ENCODE results near the gene HCRTR1. TPM values are rescaled to one million over a fixed set of nuclear protein-coding genes. Genes with fewer than 3 reads are reported as not detected.

The HCRTR1 gene
- total RNA-seq, 4 donors from 2014 or later = 0.22 TPM; not detected in 3

- no peak for DNase-seq
- H3K36me3 ChIP-seq = no peaks in the 10 kb centered on the region
- peak overlapping the region in 3 of 4 donors; percentile 19 to 45 (median 29) for H3K27ac ChIP-seq
- H3K9me3 ChIP-seq = no peaks in the 10 kb centered on the region
- H3K4me3 ChIP-seq = no peak overlapping the region
- H3K27me3 ChIP-seq = no peaks in the 10 kb centered on the region
- 80% methylated on average over 1 of the region's 13 CpGs; no CpG with 5 or more reads in 1 of the 2 donors for WGBS, 2 donors
- intact Hi-C loops (cut with DNase I) = no loop called here
- TF ChIP-seq, protein P1, sequence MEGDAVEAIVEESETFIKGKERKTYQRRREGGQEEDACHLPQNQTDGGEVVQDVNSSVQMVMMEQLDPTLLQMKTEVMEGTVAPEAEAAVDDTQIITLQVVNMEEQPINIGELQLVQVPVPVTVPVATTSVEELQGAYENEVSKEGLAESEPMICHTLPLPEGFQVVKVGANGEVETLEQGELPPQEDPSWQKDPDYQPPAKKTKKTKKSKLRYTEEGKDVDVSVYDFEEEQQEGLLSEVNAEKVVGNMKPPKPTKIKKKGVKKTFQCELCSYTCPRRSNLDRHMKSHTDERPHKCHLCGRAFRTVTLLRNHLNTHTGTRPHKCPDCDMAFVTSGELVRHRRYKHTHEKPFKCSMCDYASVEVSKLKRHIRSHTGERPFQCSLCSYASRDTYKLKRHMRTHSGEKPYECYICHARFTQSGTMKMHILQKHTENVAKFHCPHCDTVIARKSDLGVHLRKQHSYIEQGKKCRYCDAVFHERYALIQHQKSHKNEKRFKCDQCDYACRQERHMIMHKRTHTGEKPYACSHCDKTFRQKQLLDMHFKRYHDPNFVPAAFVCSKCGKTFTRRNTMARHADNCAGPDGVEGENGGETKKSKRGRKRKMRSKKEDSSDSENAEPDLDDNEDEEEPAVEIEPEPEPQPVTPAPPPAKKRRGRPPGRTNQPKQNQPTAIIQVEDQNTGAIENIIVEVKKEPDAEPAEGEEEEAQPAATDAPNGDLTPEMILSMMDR (IDR thresholded peaks at IDR 0.05) = no peak
- no peak for TF ChIP-seq POLR2A (IDR thresholded peaks at IDR 0.05)
- peaks cover 15 to 50% (median 25%) of the 10 kb centered on the region in 3 donors for H3K4me1 ChIP-seq
Observed at GRCh38 chr1:31672986-31673385, 55.5 kb downstream of the HCRTR1 start.

DNA sequence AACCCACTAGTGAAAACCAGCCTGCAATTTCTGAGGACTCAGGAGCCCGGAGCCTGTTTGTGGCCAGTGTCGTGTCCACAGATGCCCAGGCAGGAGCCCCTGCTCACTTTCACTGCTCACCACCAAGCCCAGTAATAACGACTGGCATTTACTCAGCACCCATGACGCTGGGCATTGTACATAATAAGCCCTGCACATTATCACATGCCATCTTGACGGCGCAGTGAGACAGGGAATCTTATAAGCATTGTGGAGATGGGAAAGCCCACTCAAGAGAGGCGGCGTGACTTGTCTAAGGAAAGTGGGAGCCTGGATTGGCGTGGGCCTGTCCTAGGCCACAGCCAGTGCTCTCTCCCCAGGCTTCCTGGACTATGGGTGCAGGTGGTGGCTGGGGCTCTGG is 55.9 kb downstream of the HCRTR1 start:
- intact Hi-C loops (cut with DNase I) = no loop called here
- no peak overlapping the region for H3K4me3 ChIP-seq
- DNase-seq = no peak
- 92% methylated on average over 7 of the region's 9 CpGs; no CpG with 5 or more reads in 1 of the 2 donors for WGBS, 2 donors
- peaks cover 15 to 46% (median 22%) of the 10 kb centered on the region in 3 donors for H3K4me1 ChIP-seq
- TF ChIP-seq POLR2A (IDR thresholded peaks at IDR 0.05) = no peak
- TF ChIP-seq, protein P1 (IDR thresholded peaks at IDR 0.05) = no peak
- H3K27ac ChIP-seq = peak overlapping the region in 1 of 4 donors; percentile 29
- no peaks in the 10 kb centered on the region for H3K9me3 ChIP-seq
- H3K27me3 ChIP-seq = no peaks in the 10 kb centered on the region
- H3K36me3 ChIP-seq = no peaks in the 10 kb centered on the region

DNA sequence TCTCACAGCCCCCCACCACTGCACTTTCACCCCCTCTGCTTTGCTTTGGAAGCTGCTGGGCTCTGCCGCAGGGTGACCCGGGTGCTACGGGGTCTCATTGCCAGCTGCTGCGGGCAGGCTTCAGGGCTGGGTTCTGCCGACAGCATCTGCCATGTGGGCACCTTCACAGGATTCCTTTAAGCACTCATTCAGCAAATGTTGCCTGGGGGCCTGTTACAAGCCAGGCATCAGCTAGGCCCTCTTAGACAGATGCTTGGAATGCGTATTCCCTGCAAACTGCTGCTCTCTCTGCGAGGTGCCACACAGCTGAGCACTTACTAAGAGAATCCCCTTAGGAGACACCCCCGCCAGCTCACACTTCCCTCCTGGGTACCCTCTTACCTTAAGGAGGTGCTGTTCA is 57.1 kb downstream of the HCRTR1 start:
- Histone ChIP-seq H3K9me3 (no peaks in the 10 kb centered on the region), H3K4me1 (peaks cover 12 to 34% (median 15%) of the 10 kb centered on the region in 3 donors), H3K4me3 (no peak overlapping the region), H3K36me3 (peaks cover 0 to 6% (median 0%) of the 10 kb centered on the region in 3 donors), H3K27ac (peak overlapping the region in 1 of 4 donors; percentile 10), H3K27me3 (no peaks in the 10 kb centered on the region)
- no peak for TF ChIP-seq POLR2A (IDR thresholded peaks at IDR 0.05)
- TF ChIP-seq, protein P1 (IDR thresholded peaks at IDR 0.05) = no peak
- WGBS, 2 donors = 67% methylated on average over 2 of the region's 8 CpGs; no CpG with 5 or more reads in 1 of the 2 donors
- intact Hi-C loops (cut with DNase I) = no loop called here
- no peak for DNase-seq

DNA sequence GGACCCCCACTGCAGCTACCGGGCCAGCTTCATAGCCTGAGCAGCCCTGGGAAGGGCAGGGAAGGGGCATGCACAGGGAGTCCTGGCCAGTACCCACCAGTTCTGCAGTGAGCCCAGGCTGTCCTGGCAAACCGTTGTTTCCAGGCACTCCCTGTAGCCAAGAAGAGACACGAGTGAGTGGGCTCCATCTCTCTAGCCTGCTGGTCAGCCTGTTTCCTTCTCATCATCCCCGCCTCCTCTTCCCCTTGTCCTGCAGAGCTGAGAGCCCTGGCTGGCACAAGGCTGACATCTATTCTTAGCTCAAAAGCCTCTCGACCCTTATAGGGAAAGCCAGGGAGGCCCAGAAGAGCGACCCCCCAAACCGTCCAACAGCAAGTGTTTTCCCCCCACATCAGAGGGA is 57.7 kb downstream of the HCRTR1 start:
- H3K27ac ChIP-seq = no peak overlapping the region
- 66 to 81% methylated on average over 4 to 6 of the region's 7 CpGs for WGBS, 2 donors

GRCh38 chr1:31675756-31676155 is 58.3 kb downstream of the HCRTR1 start:
- Histone ChIP-seq H3K27ac (no peak overlapping the region), H3K27me3 (no peaks in the 10 kb centered on the region), H3K4me1 (peaks cover under 1 to 23% (median 4%) of the 10 kb centered on the region in 3 donors), H3K36me3 (peaks cover 0 to 17% (median 0%) of the 10 kb centered on the region in 3 donors), H3K9me3 (no peaks in the 10 kb centered on the region), H3K4me3 (no peak overlapping the region)
- no peak for TF ChIP-seq POLR2A (IDR thresholded peaks at IDR 0.05)
- TF ChIP-seq, protein P1 (IDR thresholded peaks at IDR 0.05) = no peak
- intact Hi-C loops (cut with DNase I) = no loop called here
- no peak for DNase-seq
- WGBS, 2 donors = 85 to 87% methylated on average over 12 to 14 of the region's 14 CpGs

More for the DNA sequence above, 57.7 kb downstream of the HCRTR1 start:
- intact Hi-C loops (cut with DNase I) = no loop called here
- Histone ChIP-seq H3K4me3 (no peak overlapping the region), H3K4me1 (peaks cover 7 to 29% (median 10%) of the 10 kb centered on the region in 3 donors), H3K36me3 (peaks cover 0 to 11% (median 0%) of the 10 kb centered on the region in 3 donors), H3K9me3 (no peaks in the 10 kb centered on the region), H3K27me3 (no peaks in the 10 kb centered on the region)
- no peak for TF ChIP-seq POLR2A (IDR thresholded peaks at IDR 0.05)
- TF ChIP-seq, protein P1 (IDR thresholded peaks at IDR 0.05) = no peak
- DNase-seq = no peak

Other genes starting within 250 kb of the HCRTR1 start
- gene FABP3, start 244.6 kb upstream of the HCRTR1 start, total RNA-seq = 1 to 10 TPM in 1 of 4 donors, under 1 TPM in 1, not detected in 2; 0.57 to 7.6 TPM
- 100 to 1,000 TPM in 1 of 4 donors, 10 to 100 TPM in 3; 29.6 to 108 (median 79.2) TPM for gene SERINC2, start 204.5 kb upstream of the HCRTR1 start, total RNA-seq
- gene TINAGL1, start 41.2 kb upstream of the HCRTR1 start, total RNA-seq = 10 to 100 TPM; 24.5 to 56.4 (median 44.6) TPM
- 10 to 100 TPM; 59.1 to 69.8 (median 63.6) TPM for gene PEF1, start 27.2 kb downstream of the HCRTR1 start, total RNA-seq
- gene COL16A1, start 86.3 kb downstream of the HCRTR1 start, total RNA-seq = 10 to 100 TPM in 2 of 4 donors, 1 to 10 TPM in 2; 8.8 to 35.5 (median 16.4) TPM
- 1 to 10 TPM in 2 of 4 donors, under 1 TPM in 2; 0.18 to 2.1 (median 0.86) TPM for gene ADGRB2, start 146.7 kb downstream of the HCRTR1 start, total RNA-seq
- gene SPOCD1, start 198.3 kb downstream of the HCRTR1 start, total RNA-seq = under 1 TPM in 3 of 4 donors, not detected in 1; 0.18 to 0.40 (median 0.38) TPM

Measured in esophagus squamous epithelium (tissue), 5 donors.